GM13977 (cell line): ENCODE data around the gene CDPF1.

Source experiments
- DNase-seq: peaks from one replicate; pipeline ENCODE4 v3.0.0; 2012; ENCODE audit warnings: low spot score
- in situ Hi-C: fragments of 300-500 bp; cut with MboI; formaldehyde crosslinking; loops from one replicate; pipeline ENCODE4 v1.12.0; 2022; ENCODE audit warnings: low sequenced_read_pairs, low pct_unique_long_range_greater_than_20kb, mixed read lengths, inconsistent platforms; ENCODE audit not compliant: unreplicated experiment
- TF ChIP-seq, protein P1 (sequence below): IDR thresholded peaks from 2 replicates; pipeline ENCODE4 v1.5.1; 2012; ENCODE audit warnings: mild to moderate bottlenecking, control low read depth; ENCODE audit not compliant: insufficient read depth; ENCODE audit errors: extremely low read depth, missing control alignments

CDPF1 gene

DNA sequence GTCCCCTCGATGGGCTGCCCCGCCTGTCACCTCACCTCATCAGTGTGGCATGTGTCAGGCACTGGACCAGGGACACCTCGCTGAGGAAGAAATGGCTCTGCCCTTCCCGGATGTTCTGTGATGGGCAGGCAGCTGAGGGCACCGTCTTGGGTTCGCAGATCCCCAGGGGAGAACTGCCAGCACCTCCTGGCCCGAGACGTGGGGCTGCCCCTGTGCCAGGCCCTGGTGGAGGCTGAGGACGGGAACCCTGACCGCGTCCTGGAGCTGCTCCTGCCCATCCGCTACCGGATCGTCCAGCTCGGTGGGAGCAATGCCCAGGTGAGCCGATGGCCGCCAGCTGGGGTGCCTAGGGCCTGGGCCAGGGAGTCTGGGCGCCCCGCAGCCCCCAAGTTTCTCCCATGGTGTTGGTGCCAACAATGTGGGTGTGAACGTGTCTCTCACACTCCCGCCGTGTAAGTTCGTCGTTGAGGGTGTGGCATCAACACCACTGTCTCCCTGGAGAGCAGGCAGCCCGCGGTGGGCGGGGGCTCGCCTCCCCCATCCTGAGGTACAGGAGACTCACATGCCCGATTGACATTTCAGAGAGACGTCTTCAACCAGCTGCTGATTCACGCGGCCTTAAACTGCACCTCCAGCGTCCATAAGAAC, 39.3 kb upstream of the CDPF1 start:
- in situ Hi-C loops: no loop called here
- TF ChIP-seq, protein P1, sequence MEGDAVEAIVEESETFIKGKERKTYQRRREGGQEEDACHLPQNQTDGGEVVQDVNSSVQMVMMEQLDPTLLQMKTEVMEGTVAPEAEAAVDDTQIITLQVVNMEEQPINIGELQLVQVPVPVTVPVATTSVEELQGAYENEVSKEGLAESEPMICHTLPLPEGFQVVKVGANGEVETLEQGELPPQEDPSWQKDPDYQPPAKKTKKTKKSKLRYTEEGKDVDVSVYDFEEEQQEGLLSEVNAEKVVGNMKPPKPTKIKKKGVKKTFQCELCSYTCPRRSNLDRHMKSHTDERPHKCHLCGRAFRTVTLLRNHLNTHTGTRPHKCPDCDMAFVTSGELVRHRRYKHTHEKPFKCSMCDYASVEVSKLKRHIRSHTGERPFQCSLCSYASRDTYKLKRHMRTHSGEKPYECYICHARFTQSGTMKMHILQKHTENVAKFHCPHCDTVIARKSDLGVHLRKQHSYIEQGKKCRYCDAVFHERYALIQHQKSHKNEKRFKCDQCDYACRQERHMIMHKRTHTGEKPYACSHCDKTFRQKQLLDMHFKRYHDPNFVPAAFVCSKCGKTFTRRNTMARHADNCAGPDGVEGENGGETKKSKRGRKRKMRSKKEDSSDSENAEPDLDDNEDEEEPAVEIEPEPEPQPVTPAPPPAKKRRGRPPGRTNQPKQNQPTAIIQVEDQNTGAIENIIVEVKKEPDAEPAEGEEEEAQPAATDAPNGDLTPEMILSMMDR: no peak
- no peak for DNase-seq

DNA sequence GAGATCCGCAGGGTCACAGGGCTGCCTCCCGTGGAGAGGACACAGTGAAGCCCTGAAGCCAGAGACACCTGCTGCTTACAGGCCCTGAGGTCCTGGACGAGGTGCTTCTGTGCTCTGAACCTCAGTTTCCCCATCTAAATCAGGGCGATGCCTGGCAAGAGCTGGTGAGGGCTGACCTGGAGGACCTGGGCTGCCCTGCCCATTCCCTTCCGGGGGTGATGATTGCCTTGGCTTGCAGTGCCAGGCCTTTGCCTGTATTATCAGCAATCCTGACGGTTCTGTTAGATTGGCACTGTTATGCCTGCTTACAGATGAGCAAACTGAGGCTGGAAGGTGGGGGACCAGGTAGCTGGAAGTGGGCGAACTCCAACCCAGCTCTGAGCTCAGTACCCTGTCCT, 38.8 kb upstream of the CDPF1 start:
- no peak for DNase-seq
- in situ Hi-C loops: no loop called here
- TF ChIP-seq, protein P1: no peak

DNA sequence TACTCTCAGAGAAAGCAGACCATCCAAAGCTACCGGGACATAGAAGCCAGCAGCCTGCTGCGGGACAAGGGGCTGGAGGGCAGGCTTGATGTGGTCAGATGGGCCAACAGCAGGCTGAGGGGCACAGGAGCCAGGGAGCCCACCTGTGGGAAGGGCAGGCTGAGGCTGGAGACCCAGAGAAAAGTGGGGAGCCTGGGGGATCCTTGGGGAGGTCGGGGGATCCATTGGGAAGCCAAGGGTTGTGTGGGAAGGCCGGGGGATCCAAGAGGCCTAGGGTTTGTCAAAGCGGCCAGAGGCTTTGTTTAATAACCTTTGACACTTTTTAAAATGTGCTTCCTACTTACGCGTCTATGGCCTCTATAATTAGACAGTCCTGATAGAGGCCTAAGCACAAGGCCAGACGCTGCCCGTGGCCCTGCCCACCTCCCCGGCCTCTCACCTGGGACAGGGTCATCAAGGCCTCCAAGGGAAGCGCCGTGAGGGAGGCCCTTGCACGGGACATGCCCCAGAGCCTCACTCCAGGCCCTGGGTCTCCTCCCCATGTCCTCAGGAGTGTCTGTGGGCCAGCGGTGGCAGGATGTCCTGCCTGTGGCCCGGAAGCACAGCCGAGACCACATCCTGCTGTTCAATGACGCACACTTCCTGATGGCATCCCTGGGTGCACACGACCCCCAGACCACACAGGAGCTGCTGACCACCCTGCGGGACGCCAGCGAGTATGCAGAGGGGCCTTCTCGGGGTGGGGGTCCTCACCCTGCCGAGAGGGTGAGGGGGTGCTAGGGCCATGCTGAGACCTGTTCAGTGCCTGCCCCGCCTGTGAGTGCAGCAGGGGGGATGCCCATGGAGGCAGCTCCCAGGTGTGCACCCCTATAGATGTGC, 38.0 kb upstream of the CDPF1 start:
- in situ Hi-C loops: no loop called here
- TF ChIP-seq, protein P1: no peak
- DNase-seq: peak; percentile 89

DNA sequence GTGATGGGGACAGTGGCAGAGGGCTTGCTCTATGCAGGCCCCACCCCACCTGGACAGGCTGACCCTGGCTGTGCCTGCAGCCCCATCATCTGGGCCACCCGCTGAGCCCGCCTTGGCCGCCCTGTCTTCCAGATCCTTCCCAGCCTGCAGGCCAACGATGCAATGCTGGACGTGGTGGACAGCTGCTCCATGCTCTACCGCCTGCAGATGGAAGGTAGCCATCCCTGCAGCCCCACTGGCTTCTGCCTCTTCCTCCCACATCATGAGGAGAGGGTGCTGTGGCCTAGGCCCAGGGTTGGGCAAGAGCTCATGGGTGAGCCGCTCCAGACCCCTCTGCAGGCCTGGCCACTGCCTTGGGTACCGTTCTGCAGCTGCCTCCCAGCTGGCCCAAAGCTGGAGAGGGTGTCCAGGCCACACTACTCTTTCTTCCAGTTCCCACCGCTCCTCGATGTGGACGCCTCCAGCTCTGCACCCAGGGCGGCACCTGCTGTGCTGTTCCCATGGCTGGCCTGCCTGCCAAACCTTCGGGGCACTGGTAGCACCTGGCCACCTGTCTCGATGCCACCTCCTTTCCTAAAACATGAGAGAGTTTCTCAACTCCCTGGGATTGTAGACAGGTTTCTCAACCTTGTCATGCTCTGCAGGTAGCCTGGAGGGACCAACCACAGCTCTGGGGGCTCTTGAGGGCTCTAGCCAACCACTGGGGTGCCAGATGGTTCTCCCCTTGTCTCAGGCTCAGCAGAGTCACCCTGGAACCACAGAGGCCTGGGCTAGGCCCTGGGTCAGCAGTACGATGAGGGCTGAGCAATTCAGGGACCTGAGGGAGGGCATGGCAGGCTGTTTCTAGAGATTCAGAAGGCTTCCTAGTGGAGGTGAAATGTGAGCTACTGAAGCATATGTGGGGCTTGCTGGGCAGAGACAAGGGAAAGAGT, 37.1 kb upstream of the CDPF1 start:
- TF ChIP-seq, protein P1: no peak
- no peak for DNase-seq
- in situ Hi-C loops: no loop called here

- in situ Hi-C loops: no loop called here
- TF ChIP-seq, protein P1: no peak
- no peak for DNase-seq
Measured at GRCh38 chr22:46286006-46286405, 35.9 kb upstream of the CDPF1 start.
